ENCODE results near the gene RIPOR2. TPM values are rescaled to one million over a fixed set of nuclear protein-coding genes. Genes with fewer than 3 reads are reported as not detected.
"Not testable (repeated sequence)": the region's sequence is repeated elsewhere in the genome, so short reads cannot be mapped to it uniquely, and the experiment has no call there.

The RIPOR2 gene
- total RNA-seq, 1 donor from 2014 or later = 21.3 TPM

GRCh38 chr6:24953726-24954125 lies 18.0 kb upstream of the RIPOR2 start:
- DNase-seq = no peak

- no peak for DNase-seq
These were observed 16.1 kb upstream of the RIPOR2 start for GRCh38 chr6:24951811-24952299.

GRCh38 chr6:24950218-24950941 lies 14.6 kb upstream of the RIPOR2 start:
- DNase-seq = no peak

GRCh38 chr6:24949020-24949569 lies 13.3 kb upstream of the RIPOR2 start:
- DNase-seq = no peak

GRCh38 chr6:24948261-24948660 lies 12.5 kb upstream of the RIPOR2 start:
- DNase-seq = not testable (repeated sequence)

GRCh38 chr6:24947636-24948035 lies 11.9 kb upstream of the RIPOR2 start:
- DNase-seq = no peak

- no peak for DNase-seq
These were observed 9.3 kb upstream of the RIPOR2 start for GRCh38 chr6:24945054-24945453.

GRCh38 chr6:24943774-24944173 lies 8.0 kb upstream of the RIPOR2 start:
- no peak for DNase-seq

GRCh38 chr6:24940311-24940917 lies 4.7 kb upstream of the RIPOR2 start:
- no peak for DNase-seq

GRCh38 chr6:24936641-24937317 lies 1.0 kb upstream of the RIPOR2 start:
- no peak for DNase-seq

GRCh38 chr6:24933868-24934401 lies 1.8 kb downstream of the RIPOR2 start:
- DNase-seq = no peak

- DNase-seq = no peak
These were observed 2.5 kb downstream of the RIPOR2 start for GRCh38 chr6:24933266-24933665.

- no peak for DNase-seq
These were observed 2.9 kb downstream of the RIPOR2 start for GRCh38 chr6:24932832-24933231.

- peak; percentile 22 for DNase-seq
These were observed 3.8 kb downstream of the RIPOR2 start for GRCh38 chr6:24931718-24932691.

GRCh38 chr6:24931296-24931695 lies 4.5 kb downstream of the RIPOR2 start:
- peak; percentile 79 for DNase-seq

- DNase-seq = peak; percentile 71
These were observed 5.3 kb downstream of the RIPOR2 start for GRCh38 chr6:24930431-24930871.

- peak; percentile 7 for DNase-seq
These were observed 6.5 kb downstream of the RIPOR2 start for GRCh38 chr6:24929242-24929641.

GRCh38 chr6:24927985-24928745 lies 7.6 kb downstream of the RIPOR2 start:
- peak; percentile 7 for DNase-seq

GRCh38 chr6:24927277-24927955 lies 8.3 kb downstream of the RIPOR2 start:
- no peak for DNase-seq

GRCh38 chr6:24926647-24927046 lies 9.1 kb downstream of the RIPOR2 start:
- not testable (repeated sequence) for DNase-seq

Measured in tongue (tissue), 2 donors.